Fibroblast of the conjunctiva (primary cell): Measurements from ENCODE around the gene ANKRD40.
"Not testable (repeated sequence)": the region's sequence is repeated elsewhere in the genome, so short reads cannot be mapped to it uniquely, and the experiment has no call there.

Source experiments
- DNase-seq: peaks from one replicate; pipeline ENCODE4 v3.0.0-alpha.2; 2010; ENCODE audit warnings: low read depth

Gene ANKRD40

DNA sequence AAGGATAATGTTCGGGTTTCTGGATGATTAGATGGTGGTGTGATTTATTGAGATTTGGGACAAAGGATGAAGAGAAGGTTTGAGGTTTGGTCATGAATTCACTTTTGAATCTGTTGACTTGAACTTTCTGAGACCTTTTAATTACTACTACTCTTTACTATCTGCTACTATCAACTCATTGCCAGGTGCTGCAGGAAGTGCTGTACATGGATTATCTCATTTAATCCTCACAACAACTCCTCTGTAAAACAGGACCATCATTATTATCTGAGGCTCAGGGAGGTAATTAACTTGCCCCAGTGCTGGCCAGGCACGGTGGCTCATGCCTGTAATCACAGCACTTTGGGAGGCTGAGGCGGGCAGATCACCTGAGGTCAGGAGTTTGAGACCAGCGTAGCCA is 2.9 kb upstream of the ANKRD40 start:
- no peak for DNase-seq

DNA sequence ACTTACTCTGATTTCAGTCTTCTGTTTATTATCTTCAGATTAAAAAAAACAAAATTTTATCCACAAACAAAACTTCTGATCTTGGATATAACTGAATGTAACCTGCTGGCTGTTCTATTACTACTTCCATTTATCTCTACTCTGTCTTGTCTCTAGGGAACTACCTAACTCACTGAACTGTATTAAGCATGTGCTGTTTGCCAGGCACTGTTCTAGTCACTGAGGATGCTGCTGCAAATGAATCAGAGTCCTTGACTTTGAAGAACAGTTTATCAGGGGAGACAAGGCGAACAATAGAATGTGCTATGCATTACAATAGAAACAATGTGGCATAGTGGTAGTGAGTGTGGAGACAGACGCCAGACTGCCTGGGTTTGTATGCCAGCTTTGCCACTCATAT is 2.3 kb upstream of the ANKRD40 start:
- DNase-seq: no peak

DNA sequence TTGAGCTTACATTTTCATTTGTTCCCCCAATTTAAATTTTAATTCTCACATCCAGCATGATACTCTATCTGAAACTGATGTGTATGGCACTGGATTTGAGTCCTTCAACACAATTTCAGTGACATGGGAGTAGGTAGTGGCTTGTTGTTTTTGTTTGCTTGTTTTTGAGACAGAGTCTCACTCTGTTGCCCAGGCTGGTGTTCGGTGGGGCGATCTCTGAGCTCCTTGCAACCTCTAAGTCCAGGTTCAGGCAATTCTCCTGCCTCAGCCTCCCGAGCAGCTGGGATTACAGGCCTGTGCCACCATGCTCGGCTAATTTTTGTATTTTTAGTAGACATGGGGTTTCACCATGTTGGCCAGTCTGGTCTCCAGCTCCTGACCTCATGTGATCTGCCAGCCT is 1.3 kb upstream of the ANKRD40 start:
- DNase-seq: not testable (repeated sequence)

DNA sequence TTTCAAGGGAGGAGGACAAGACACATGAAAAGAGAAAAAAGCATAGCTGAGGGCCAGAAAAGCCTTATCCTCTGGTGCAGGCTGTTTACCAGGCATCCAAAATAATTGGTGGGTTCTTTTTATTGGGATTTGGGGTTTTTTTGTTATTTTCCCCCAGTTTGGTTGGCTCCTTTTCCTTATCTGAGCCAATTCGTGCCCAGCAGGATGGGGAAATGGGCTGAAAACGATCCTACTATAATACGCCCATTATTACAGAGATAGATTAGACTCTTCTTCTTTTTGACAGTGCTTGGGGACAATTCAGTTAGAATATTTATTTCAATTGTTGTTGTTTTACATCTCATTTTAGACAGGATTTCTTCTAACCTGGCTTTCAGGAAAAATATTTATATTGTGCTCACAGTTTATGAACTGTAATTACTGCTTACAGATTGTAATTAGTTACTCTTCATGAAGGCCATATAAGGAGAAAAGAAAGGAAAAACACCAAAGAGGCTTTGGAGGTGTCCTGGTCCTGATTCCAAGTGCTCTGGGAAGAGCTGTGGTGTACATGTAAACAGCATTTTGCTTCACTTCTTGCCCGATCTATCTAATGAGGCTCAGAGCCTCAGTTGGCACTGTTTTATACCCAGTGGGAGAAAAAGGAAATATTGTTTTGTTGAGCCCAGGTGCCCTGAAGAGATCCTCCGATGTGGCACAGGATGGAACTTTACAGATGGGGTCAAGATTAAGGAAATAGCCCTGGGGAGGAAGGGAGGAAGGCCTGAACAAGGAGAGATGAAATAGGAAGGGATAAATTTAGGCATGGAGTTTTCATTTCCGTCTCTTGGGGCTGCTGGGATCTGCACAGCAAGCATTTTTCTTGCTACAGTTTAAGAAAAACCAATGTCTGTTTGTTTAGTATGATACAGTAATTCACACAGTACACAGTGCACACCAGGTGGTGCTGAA is 611 bp upstream of the ANKRD40 start:
- no peak for DNase-seq

DNA sequence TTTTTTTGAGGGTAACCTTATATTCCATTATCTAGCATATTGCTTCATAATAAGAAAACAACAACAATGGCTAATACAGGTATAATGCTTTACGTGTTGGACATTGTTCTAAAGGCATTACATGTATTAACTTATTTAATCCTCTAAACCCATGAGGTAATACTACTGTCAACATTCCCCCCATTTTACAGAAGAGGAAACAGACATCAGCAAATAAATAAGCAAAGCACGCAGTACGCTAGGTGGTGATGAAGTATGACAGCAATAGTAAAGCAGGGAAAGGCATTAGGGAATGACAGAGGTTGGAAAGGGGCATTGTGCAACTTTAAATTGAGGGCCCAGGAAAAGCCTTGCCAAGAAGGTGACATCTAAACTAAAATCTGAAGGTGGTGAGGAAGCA is 4.6 kb downstream of the ANKRD40 start:
- DNase-seq: no peak

DNA sequence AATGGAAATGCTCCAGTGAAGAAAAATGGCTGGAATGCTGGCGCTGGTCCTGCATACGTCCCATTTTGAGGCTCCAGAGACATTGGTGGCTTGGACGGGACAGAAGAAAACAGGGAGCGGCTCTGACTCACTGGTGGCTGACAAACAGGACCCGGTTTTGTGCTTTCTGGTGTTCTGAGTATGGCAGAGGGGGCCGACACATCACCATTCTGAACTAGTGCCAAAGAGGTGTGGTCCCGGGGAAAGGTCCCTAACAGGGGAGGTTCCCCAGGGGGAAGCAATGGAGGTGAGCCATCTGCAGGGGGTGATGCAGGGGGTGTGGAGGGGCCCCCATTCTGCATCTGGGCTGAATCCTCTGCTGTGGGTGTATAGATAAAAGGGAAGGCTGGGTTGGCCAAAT is 8.3 kb downstream of the ANKRD40 start:
- DNase-seq: no peak

DNA sequence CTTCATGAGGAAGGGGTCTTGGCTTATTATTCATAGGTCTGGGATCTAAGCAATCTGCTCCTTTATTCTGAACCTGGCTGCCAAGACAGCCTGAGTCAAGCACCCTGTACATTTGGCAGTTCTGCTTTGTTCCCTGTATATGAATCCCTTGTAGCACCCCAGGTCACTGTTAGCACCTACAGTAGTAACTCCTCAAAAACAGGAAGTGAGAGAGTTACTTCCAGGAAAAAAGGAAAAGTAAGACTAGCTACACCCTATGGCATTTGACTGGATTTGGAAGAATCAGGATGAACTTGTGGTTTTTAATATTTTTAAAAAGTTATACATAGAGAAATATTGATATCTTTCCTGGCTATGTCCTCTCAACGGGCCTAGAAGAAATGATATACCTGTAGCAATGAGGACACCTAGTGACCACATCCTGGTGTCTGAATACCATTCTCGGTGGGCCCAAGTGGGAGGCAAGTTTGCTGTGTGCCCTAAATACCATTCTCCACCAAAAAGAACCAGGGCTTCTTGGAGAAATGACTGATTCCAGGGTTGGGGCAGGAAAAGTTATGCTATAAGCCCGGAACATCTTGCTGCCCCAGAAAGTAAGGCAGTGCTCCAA is 9.9 kb downstream of the ANKRD40 start:
- no peak for DNase-seq

DNA sequence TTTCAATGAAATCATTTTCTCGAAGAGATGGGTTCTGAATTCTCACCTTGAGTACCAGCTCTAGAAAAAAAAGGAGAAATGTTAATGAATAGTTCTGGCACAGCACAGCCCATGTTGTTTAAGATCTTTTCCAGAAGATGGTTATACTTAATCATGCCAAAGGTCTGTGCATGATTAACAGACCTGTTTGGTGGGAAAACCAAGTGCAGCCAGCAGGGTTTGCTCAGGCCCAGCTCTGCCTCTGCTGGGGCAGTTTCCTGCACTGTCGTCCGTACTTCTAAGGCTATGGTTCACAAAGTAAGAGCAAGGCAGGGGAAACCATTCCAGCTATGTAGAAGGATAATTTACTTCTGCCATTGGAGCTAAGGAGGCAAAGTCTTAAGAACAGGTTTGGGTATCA is 10.7 kb downstream of the ANKRD40 start:
- no peak for DNase-seq

DNA sequence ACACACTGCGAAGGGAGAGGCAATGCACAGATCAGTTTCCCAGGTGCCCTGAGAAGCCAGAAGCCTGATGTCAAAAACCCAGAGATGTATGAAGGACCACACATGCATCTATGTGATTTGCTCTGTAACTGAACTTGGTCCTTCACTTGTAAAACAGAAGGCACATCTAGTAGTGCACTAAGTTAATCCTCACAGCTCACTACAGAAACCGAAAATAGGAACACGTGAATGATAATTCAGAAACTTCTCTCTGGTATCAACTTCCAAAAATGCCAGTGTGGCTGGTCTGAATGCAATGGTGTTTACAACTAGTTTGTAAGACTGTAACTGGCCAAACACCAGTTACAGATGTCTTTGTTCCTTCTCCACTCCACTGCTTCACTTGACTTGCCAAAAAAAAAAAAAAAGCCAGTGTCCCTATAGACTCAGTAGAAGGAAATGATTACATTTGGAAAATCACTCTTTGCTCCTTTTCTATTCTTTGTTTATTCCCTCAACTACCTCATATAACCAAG is 11.3 kb downstream of the ANKRD40 start:
- DNase-seq: no peak

DNA sequence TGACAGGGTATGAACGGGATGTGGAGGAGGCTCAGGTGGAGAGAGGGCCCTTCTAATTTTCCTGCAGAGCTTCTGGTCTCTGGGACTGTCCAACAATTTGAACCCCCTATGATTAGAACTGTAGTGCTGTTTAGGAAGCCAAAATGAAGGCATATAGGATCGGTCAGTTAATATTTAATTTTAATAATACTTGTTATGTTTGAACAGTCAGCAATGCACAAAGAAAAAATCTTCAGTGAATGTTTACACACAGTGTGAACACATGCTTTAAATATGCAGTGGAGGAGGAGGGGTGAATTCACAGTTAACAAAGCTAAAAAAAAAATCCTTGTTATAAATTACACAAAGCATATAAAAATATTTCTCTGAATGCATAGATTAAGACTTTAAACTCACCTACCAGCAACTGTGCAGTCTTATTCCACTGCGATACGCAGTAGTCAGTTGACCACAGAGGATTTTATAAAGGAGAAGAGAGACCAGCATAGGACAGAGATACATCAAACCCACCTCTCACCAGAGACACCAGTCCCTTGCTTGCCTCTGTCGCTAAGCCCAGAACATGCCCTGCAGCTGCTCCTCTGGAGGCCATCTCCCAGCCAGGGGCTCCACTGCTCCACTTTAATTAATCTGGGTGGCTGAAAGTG is 14.6 kb downstream of the ANKRD40 start:
- DNase-seq: no peak

DNA sequence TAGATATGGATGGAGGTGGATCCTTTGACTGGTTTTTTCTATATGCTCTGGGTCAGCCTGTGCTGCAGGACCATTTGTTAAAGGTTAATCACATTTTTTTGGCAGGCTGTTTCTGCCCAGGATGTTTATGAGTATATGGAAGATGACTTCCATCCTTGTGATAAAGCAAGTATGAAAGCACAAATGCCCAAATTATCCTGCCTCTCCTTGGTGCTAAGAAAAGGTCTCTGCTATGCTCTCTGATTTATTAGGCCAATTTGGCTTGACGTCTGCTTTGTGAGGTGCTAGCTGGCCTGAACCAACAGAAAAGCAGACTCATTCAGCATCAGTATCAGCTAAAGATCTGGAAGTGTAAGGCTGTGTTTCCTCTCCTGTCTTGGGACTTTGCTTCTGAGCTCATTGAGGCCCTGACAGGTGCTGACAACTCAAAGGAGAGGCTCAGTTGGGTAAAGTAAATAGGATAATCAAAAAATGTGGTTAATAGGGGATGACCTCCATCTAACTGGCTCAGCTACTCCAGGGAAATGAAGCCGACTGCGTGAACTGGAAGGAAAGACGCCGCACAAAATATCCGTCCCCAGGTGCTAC is 15.2 kb downstream of the ANKRD40 start:
- no peak for DNase-seq

DNA sequence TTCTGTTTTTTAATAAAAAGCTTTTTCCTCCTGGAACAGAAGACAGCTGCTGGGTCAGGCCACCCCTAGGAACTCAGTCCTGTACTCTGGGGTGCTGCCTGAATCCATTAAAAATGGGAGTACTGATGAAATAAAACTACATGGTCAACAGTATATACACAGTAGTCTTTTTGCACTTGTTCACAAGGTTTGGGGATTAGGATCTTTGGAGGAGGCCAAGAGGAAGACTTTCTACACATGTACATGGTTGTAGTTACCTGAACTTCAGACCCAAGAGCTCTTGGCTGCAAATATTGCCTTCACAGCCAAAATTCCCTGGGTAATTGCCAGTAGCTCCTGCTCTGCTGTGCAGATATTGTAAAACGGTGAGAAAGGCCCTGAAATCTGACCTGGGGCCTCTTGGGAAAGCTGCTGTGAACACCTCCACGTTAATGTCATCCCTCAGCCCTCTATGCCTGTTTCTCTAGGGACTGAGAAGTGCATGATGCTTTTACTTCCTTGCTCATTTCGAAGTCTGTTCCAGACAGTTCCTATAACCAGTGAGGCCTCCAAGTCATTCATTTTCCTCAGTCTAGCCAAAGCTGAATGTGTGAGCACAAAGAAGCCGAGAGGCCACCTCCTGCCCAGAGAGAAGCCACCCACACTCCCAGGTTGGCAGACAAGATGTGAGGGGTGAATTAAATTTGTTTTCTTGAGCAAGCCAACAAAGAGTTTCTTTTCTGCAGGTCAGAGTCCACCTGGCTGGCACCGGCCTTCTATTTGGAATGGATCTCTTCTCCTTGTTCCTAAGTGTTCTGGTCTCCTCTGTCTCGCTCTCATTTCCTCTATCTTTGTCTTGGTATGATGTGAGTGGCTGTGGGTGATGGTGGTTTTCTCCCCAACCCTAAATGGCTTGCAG is 15.9 kb downstream of the ANKRD40 start:
- no peak for DNase-seq

DNA sequence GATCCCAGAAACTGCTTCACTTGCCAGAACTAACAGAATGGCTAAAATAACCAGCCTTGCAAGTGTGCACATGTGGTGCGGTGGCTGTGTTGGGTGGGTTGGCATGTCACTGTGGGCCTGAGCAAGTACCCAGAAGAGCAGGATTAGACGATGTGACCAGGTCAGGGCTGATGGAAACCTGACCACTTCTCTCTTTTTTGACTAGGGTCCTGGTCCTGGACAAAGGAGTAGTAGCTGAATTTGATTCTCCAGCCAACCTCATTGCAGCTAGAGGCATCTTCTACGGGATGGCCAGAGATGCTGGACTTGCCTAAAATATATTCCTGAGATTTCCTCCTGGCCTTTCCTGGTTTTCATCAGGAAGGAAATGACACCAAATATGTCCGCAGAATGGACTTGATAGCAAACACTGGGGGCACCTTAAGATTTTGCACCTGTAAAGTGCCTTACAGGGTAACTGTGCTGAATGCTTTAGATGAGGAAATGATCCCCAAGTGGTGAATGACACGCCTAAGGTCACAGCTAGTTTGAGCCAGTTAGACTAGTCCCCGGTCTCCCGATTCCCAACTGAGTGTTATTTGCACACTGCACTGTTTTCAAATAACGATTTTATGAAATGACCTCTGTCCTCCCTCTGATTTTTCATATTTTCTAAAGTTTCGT is 16.7 kb downstream of the ANKRD40 start:
- no peak for DNase-seq

DNA sequence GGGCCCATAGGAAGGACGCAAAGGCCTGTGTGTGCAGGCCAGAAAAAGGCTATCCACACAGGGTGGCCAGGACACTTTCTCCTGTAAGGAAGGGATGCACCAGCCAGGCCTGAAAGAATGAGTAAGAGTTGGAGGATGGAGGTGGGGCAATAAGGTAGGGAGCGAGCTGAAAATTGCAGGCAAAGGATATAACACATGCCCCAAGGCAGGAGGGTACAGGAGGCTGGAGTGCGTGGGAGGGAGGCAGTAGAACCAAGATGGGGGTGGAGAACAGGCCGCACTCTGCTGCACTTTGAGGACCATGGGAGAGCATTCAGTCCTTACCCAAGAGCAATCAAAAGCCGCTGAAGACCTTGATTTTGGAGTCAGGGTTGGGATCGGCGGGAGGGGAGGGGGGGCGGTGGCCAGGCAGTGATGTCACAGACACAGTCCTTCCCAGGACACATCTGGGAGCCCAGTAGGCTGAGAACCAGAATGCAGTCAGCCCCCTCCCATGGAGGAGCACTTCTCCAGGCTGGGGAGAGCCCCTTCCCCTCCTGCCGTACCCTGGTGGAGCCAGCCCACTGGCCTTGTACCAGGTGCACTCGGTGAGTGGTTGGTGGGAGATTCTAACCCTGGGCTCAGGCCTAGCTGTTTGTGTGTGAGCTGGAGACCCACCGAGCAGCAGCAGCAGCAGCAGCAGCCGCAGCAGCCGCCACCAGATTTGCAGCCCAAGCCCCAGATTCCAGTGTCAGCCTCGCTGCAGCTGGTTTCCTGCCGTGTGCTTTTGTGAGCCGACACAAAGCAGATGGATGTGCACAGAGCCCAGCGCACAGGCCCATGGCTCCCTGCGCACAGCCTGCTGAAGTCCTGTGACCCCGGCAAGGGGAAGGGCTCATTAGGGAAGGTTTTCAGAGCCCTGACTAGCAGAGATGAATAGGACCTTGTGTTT is 17.5 kb downstream of the ANKRD40 start:
- DNase-seq: no peak

DNA sequence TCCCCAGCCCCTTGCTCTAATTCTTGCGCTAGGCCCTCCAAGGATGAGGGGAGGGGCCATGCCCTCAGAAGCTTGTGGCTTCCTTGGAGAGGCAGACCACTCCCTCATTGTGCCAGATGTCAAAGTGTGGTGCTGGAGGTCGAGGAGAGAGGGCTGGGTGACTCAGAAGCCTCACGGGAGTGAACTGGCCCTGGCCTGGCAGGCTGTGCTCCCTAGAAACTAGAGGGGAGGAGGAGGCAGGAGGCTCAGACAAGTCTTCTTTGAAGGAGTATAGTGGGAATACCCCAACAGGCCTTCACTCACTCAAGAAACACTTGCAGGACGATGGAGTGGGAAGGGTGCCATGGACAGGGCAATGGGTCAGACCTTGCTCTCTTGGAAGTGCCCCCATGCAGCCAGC is 18.5 kb downstream of the ANKRD40 start:
- no peak for DNase-seq

DNA sequence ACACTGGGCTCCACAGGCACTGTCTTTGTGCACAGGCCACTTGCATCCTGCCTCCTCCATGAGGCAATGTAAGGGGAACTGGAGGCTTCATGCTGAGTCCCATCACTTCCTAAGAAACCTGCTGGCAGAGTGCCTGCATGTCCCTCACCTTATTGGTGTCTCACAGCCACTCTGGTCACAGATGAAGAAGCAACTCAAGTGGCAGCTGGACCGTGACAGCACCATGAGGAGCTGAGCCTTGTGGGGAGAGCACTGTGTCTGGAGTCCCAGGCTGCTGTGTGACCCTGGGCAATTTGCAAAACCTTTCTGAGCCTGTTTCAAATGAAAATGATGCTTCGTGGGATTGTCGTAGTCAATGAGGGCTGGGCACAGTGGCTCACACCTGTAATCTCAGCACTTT is 19.5 kb downstream of the ANKRD40 start:
- DNase-seq: no peak

DNA sequence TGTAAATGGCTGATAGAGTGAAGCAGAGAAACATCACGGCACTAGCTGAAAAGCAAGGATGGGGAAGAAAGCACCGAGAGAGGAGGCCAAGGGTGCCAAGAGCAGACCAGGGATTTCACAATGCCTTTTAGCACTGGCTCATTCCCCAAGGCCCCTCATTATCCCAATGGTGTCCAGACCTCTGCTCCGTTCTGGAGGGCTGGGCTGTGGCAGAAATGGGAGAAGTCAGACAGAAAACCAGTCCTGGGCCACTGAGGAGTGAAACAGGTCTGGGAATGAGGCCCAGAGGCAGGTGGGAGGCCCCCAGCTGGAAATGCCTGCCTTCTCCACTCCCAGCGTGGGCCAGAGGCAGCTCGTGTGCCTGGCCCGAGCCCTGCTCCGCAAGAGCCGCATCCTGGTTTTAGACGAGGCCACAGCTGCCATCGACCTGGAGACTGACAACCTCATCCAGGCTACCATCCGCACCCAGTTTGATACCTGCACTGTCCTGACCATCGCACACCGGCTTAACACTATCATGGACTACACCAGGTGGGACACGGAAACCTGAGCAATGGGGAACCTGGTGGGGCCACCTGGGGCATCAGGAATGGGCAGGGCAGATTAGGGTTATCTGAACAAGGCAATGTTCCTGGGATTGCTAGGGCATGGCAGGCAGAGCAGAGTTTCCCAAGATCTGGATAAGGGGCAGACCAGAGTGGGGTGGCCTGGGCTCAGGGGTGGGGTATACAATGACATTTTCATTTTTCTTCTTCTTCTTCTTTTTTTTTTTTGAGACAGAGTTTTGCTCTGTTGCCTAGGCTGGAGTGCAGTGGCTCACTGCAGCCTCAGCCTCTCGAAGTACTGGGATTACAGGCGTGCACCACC is 20.3 kb downstream of the ANKRD40 start:
- DNase-seq: no peak

DNA sequence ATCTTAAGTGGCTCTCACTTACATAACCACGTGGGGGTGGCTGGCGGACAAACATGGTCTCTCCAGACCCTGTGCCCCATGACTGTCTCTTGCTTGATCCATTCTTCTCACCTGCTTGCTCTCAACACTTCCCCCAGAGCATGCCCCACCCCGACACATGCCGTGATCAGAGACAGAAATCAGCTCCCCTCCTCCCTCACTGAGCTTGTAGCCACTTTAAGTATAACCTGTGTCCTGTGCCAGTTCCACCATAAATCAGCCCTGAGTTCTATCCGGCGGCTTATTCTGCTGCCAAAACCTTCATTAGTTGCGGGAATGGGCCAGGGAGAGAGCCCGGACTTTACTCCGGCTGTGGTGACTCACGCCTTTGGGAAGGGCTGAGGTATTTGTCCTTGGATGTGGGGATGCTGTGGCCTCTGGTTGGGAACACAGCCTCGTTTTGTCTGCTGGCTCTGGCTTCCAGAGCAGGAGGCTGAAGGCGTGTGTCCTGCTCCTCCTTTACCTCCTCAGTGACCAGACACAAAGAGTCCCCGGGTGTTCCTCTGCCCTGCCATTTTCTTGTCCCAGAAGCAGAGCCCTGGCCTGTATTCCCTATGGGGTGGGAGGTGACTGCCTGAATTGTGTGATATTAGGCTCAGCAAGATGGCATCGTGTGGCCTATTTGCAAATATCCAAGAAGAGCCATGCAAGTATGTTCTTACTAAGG is 21.1 kb downstream of the ANKRD40 start:
- no peak for DNase-seq
